GM18507 (cell line): Measurements from ENCODE around the gene MCCC2.
"Not testable (repeated sequence)": the region's sequence is repeated elsewhere in the genome, so short reads cannot be mapped to it uniquely, and the experiment has no call there.

ENCODE experiments used
- DNase-seq: peaks from one replicate; pipeline ENCODE4 v3.0.0; 2011; ENCODE audit warnings: low read depth; ENCODE audit not compliant: insufficient read length; ENCODE audit errors: extremely low spot score
- FAIRE-seq: peaks from 2 replicates; lab custom pipeline; 2011; peaks lifted over from hg19 to GRCh38; lab: Jason Lieb, UNC

Gene MCCC2

DNA sequence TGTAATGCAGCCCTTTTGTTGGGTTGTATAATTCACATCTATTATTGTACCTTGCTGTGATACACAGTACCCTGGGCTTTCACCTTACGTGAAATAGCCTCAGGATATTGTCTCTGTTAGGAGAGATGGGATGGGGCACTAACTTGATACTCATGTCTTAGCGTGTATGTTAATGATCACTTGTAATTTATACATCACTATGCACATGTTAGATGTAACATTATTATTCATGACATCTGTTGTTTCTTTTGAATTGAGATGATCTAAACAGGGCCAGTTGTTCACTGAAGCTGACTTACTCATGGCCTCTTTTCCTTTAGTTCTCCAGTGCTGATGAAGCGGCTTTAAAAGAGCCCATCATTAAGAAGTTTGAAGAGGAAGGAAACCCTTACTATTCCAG, 65.2 kb downstream of the MCCC2 start:
- DNase-seq (no peak), FAIRE-seq (no peak)

DNA sequence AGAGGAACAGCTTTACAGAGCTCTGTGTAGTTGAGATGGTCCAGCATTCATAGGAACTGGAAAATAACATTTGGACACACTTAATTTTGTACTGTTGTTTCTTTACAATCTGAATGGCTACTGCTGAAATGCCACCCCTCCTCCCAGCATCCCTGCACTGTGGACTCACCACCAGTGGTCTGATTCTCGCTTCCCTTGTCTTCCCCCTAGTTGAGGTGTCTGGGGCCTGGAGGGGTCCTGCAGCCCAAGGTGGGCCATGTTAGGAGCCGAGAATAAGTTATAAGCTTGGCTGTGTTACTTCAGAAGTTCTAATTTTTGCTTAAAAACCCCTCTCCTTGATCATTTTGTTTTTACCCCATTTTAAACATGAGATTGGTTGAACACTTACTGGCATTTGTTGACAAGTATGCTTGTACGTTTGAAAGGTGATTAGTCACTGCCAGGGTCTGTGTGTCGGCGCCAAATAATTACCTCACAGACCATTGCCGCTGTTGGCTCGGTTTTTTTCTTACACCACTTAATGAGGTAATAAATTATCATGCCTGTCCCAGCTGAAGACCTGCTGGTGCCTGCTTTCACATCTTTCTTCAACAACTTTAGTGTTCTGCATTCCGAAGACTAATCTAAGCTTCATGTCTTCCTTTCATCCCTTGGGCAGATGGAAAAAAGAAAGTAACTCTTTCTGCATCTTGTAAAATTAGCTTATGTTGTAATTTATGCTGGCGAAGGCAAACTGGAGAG, 65.8 kb downstream of the MCCC2 start:
- DNase-seq = no peak
- no peak for FAIRE-seq

DNA sequence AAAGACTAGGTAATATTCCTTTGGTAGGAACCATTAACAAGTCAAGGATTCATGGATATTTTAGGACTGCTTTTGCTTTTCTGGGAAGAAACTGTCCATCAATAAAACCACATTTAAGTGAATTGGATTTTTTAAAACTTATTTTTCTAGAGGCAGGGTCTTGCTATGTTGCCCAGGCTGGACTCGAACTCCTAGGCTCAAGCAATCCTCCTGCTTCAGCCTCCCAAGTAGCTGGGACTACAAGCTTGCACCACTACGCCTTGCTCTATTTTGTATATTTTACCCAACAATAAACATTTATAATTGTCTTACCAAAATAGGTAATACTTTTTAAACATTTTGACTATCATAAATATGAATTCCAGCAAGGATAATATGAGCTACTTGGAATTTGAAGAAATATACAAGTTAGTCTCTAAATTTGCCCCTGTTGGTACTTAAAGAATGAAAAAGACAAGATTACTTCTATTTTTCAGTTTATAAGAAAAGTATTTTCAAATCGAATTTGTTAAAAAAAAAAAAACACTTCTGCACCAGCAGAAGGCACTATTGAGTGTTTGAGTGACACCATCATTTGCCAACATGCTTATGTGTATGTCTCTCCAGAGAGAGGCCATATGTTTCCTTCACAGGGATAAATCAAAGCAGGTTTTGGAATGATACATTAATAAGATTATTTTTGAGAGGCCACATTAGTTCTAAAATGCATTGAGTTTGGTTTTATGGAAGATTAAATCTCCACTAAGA, 71.9 kb downstream of the MCCC2 start:
- DNase-seq (no peak), FAIRE-seq (no peak)

DNA sequence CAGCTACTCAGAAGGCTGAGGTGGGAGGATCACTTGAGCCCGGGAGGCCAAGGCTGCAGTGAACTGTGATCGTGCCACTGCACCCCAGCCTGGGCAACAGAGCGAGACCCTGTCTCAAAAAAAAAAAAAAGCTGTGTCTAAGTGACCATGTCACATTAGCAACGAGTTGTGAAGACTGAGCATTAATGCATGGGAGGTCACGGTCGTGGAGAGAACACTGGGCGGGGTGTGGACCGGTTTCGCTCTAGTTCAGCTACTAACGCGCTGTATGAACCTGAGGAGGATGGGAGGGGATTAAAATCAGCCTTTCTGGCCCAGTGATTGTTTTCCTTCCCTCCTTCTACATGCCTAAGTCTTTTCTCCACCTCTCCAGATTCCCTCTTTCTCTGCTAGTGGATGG, 75.2 kb downstream of the MCCC2 start:
- no peak for FAIRE-seq

DNA sequence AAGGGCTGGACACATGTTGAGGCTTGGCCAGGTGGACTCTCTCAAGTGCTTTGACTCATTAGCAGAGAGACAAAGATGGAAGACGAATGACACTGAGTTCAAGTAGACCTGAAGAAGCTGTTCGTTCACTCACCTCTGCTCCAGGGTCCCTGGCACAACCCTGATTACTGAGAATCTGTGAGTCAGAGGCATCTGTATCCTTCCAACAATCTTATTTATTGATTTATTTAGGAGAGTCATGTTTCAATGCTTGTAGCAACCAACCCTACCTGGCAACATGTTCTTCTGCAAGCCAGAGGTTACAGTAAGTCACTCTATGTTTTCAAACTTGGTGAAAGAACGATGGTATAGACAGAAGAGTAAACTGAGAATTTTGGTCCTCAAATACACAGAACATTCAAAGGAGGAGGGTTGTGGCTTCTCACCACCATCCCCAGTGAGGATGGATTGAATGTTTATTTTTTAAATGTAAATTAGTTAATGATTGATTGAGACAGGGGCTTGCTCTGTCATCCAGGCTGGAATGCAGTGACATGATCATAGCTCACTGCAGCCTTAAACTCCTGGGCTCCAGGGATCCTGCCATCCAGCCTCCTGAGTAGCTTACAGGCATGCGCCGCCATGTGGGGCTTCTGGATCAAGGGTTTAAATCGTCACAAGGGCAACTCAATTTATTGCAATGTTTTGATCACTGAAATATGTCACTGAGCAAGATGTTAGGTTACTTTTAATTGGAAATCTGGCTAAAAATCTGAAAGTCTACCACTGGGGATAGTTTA, 76.2 kb downstream of the MCCC2 start:
- FAIRE-seq (no peak), DNase-seq (no peak)

More for the DNA sequence above, 75.2 kb downstream of the MCCC2 start:
- no peak for DNase-seq

DNA sequence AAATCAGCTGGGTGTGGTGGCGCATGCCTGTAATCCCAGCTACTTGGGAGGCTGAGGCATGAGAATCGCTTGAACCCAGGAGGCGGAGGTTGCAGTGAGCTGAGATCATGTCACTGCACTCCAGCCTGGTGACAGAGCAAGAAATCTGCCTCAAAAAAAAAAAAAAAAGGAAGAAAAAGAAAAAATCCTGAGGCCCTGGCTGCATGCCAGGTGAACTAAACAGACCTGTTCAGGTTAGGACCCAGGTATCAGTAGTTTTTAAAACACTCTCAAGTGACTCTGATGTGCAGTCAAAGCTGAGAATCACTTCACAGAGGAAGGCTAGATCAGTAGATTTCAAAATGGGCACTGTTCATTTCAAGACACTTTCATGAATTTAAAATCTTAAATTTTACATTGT, 77.5 kb downstream of the MCCC2 start:
- DNase-seq, FAIRE-seq: not testable (repeated sequence)

DNA sequence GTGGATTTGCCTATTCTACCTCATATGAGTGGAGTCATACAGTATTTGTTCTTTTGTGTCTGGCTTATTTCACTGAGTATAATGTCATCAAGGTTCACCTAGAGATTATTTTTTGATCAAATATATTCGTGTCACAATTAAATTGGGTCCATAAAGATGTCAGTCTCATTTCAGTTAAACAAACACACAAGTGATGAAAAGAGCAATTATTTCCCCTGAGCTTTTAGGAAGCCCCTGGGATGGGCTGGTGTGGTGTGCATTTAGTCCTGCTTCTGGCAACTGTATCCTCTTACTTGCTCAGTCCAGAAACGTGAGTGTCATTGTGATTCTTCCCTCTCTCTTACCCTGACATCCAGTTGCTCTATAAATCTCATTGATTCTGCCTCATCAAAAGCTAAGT, 79.2 kb downstream of the MCCC2 start:
- no peak for DNase-seq
- FAIRE-seq = no peak

DNA sequence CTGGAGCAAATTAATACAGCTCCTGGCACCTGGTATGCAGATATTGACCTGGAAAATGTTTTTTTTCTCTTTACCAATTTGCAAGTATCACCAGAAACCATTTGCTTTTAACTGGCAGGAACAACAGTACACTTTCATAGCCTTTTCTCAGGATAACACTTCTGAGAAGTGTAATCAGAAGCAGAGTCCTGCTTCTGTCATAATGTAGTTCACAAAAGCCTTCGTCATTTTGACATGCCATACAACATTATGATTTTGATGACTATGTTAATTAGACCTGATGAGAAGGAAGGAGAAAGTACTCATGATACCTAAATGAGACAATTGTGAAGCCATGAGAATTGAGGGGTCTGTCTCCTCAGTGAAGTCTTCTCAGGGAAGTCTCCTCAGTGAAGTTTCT, 90.8 kb downstream of the MCCC2 start:
- DNase-seq (no peak), FAIRE-seq (no peak)

DNA sequence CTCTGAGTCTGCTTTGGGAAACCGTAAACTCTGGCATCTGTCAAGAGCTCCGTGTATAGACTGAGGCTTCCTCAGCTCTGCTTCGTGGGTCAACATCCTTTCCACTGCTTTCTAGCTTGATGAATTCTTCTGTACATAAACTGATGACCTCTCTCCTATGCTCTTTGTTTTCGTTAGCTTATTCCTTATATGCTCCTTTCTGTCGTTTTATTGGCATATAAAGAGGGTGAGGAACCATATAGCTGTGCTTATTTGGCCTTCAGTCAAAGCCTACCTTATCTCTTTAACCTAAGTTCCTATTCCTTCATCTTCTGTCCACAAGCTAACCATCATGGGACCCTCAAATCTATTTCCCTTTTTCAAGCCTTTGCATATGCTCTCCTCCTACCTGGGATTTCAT, 92.6 kb downstream of the MCCC2 start:
- DNase-seq (no peak), FAIRE-seq (no peak)

DNA sequence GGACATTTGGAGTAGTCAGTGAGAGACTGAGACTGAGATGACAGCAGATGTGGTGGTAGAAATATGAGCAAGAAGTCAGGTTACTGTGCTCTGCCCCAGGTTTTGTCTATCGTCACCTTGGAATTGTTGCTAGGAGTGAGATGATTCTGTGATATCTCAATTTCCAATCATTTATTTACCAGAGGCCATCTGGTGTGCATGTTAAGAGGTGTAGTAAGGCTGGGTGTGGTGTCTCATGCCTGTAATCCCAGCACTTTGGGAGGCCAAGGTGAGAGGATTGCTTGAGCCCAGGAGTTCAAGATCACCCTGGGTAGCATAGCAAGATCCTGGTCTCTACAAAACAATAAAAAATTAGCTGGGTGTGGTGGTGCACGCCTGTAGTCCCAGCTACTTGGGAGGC, 93.4 kb downstream of the MCCC2 start:
- no peak for FAIRE-seq

DNA sequence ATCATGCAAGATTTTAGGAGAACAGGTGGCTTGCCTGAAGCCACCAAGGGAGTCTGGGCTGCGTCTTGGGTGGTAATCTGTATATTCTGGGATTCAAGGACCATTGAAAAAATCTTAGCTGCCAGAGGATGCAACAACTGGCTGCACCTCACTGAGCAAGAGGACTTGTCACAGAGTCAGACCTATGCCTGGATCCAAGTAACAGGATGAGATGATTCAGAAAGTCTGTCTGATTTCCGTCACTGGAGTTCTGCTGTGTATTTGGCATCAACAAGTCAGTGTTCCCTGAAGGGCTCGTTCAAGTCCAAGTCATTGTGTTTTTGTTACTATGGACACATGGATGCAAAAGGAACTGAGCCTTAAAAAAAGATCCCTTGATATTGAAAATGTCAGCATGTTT, 94.2 kb downstream of the MCCC2 start:
- DNase-seq = no peak
- FAIRE-seq = no peak

More for the DNA sequence above, 93.4 kb downstream of the MCCC2 start:
- DNase-seq = no peak

DNA sequence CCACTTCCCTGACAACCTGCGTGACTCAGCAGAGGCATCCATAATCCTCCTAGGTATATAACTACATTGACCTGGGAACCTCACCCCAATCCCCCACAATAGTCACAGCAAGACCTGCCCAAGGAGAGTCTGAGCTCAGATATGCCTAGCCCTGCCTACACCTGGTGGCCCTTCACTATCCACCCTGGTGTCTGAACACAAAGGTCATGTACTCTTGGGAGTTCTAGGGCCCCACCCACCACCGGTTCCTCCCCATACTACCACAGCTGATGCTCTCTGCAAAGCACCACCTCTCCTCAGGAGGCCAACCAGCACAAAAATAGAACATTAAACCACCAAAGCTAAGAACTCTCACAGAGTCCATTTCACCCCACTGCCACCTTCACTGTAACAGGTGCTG, 97.2 kb downstream of the MCCC2 start:
- no peak for FAIRE-seq

DNA sequence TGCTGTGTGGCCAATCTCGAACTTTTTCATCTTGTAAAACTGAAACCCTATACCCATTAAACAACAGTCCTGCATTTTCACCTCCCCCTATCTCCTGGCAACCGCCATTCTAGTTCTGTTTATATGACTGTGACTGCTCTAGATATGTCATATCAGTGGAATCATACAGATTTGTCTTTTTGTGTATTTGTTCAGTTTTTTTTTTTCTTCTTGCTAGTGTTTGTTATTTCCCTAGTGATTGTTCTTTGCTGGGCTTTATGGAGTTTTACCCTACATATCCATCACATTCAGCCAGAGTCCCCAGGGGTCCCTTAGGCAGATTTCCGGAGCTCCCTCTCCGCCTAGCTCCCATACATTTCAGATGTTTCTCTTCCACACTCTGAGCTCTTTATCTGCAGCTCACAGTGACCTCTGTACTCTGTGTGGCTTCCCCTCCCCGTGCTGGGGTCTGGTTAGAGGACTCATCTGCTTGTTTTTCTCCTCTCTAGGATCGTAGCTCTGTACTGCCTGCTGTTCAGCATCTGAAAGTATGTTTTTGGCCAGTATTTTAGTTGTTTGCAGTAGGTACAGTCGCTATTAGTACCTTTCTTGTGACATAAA, 106.8 kb downstream of the MCCC2 start:
- DNase-seq = no peak
- FAIRE-seq = no peak

More for the DNA sequence above, 97.2 kb downstream of the MCCC2 start:
- DNase-seq = no peak

DNA sequence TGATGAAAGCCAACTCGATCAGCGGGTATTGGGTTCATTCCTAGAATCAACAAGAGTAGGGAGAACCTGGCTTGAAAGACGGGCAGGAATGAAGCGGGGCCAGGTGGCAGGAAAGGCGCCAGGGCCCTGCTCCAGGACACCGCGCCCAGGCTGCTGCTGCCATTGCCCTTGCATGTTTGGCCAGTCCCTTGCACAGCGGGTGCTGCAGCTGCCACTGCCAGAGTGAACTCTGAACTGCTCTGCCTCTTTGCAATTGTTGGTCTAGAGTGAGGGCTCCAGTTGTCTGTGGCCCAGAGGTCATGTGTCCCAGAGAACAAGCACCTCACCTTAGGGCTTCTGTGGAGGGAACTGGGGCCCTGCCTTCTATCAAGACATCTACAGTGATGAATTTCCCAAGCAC, 107.9 kb downstream of the MCCC2 start:
- FAIRE-seq (no peak), DNase-seq (no peak)

DNA sequence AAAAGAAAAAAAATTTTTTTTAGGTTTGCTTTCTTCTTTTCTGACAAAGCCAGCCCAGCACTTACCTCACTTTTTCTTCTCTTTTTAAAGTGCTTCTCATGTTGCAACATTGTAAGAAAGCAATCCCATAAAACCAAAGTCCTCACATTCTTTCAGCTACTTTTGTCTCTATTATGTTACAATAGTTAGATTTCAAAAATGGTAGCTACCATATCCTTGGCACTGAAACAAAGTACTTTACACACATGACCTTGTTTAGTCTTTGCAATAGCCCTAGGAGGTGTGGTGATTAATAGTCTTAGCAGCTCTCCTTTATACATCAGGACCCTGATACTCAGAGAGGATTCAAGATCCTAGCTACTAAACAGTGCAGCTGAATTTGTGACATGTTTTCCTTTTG, 108.5 kb downstream of the MCCC2 start:
- no peak for DNase-seq
- no peak for FAIRE-seq

DNA sequence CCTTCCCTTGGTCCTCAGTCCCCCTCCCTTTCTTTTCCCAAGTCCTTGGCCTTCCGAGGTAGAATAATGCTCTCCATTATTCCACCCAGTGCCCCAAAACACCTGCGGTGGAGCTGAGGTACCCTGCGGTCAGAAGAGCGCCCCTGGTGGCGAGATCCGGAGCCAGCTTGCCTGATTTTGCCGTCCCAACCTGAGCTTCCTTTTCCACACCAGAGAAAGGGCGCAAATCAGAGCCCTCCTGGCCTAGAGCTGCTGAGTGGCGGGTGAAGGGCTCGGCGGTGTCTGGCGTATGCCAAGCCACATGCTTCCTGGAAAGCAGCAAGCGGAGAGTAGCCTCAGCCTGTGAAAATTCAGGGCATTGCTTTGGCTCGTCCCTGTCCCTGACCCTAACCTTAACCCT, 110.8 kb downstream of the MCCC2 start:
- FAIRE-seq = no peak
- no peak for DNase-seq

DNA sequence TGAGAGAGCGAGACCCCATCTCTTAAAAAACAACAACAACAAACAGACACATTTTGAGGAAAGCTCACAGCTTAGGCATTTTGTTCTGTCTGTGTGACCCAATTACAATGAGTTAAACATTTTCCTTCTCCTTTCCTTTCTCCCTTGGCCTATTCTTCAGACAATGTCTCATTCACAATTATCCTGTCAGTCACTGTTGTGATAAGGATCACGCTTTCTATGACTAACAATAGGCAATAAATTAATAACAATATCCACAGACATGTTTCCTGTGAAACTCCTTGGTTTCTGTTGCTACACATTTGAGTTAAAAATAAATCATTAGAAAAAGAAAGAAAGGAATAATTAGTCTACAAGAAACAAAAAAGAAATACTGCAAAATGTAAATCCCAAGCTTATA, 112.1 kb downstream of the MCCC2 start:
- FAIRE-seq (no peak), DNase-seq (no peak)

DNA sequence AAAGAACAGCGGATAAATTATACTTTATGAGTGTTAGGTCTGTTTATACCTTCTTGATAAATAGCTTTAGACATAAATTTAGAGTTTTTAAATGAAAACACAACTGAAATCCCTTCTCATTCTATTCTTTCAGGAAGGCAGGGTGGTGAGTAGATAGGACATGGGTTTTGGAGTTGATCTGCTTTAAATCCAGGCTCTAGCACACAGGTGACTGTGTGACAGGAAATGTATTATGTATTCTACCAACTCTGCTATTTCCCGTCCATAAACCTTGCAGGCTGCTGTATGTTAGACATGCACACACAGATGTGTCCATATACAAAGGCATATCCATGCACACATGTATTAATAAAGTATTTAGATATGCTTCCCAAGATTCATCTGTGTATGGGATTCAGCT, 112.6 kb downstream of the MCCC2 start:
- FAIRE-seq (no peak), DNase-seq (no peak)

DNA sequence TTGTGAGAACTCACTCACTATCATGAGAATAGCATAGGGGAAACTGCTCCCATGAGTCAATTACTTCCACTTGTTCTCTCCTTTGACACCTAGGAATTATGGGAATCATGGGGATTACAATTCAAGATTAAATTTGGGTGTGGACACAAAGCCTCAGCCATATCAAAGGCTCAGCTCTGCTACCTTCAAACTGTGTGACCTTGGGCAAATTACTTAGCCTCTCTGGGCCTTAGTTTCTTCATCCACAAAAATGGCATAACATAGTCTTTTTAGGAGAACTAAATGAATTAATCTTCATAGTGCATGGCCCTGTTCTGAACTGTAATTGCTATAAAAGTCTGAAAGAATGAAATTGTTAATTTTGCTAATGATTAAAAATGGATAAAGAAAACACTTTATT, 113.7 kb downstream of the MCCC2 start:
- DNase-seq (no peak), FAIRE-seq (no peak)

DNA sequence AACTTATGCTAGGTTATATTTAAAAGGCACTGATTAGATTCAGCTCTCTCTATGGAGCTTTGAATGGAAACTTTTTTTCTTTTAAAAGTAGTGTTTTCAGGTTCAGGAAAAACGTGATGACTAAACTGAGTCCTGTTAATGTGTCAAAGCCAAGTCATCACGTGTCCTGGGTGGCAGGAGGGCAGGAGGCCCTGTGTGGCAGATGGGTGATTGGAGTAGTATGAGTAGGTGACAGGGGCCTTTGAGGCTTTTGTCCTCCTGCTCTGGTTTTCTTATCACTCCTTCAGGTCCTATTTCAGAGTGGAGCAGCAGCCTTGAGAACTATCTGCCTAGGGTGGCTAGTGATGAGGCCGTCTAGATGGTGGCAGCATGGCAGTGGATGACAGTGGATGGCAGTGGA, 114.3 kb downstream of the MCCC2 start:
- no peak for FAIRE-seq
- DNase-seq = no peak
